Measurements from ENCODE around the gene PDE8B. TPM values are rescaled to one million over a fixed set of nuclear protein-coding genes. Genes with fewer than 3 reads are reported as not detected.

Gene PDE8B
- total and polyA plus RNA-seq, 4 donors: 0.19 to 0.82 (median 0.49) TPM

- Histone ChIP-seq H3K36me3 (ENCODE audit: control insufficient read depth in 4 of 4, insufficient read depth in 3 of 4, low read depth in 1 of 4, low read length in 3 of 4) (peaks cover 1 to 15% (median 7%) of the 10 kb centered on the region in 4 donors), H3K4me3 (ENCODE audit: low read depth in 1 of 3, low read length in 3 of 3) (no peak overlapping the region), H3K9ac (ENCODE audit: low read depth in 1 of 2, low read length in 2 of 2) (no peak overlapping the region), H3K27ac (ENCODE audit: low read depth in 1 of 2, low read length in 2 of 2) (no peak overlapping the region), H3K4me1 (ENCODE audit: control insufficient read depth in 4 of 4, insufficient read depth in 4 of 4, low read length in 3 of 4) (peaks cover 2 to 10% (median 8%) of the 10 kb centered on the region in 4 donors), H3K27me3 (ENCODE audit: control insufficient read depth in 4 of 4, insufficient read depth in 4 of 4, low read length in 3 of 4) (no peaks in the 10 kb centered on the region), H3K9me3 (ENCODE audit: control insufficient read depth in 4 of 4, low read length in 3 of 4) (no peaks in the 10 kb centered on the region)
- no peak for DNase-seq (ENCODE audit: low spot score)
- WGBS: 99% methylated on average over 1 of the region's 1 CpG
- no peak for TF ChIP-seq RAD21 (IDR thresholded peaks at IDR 0.05)
- TF ChIP-seq FOXA2 (IDR thresholded peaks at IDR 0.05): no peak
- TF ChIP-seq YY1 (IDR thresholded peaks at IDR 0.05): no peak
- TF ChIP-seq RXRA (IDR thresholded peaks at IDR 0.05): no peak
- TF ChIP-seq GABPA (IDR thresholded peaks at IDR 0.05 in 1 of 2, conservative IDR thresholded peaks at IDR 0.05 in 1 of 2): no peak
- no peak for TF ChIP-seq MAX (IDR thresholded peaks at IDR 0.05)
- TF ChIP-seq SP1 (IDR thresholded peaks at IDR 0.05): no peak
- TF ChIP-seq JUND (IDR thresholded peaks at IDR 0.05): no peak
- no peak for TF ChIP-seq CTCF (IDR thresholded peaks at IDR 0.05; ENCODE audit: low read depth, low read length, missing input control)
- no peak for TF ChIP-seq NR2F2 (IDR thresholded peaks at IDR 0.05)
- no peak for TF ChIP-seq TAF1 (conservative IDR thresholded peaks at IDR 0.05)
- TF ChIP-seq FOXA1 (IDR thresholded peaks at IDR 0.05): no peak
- TF ChIP-seq, protein P1, sequence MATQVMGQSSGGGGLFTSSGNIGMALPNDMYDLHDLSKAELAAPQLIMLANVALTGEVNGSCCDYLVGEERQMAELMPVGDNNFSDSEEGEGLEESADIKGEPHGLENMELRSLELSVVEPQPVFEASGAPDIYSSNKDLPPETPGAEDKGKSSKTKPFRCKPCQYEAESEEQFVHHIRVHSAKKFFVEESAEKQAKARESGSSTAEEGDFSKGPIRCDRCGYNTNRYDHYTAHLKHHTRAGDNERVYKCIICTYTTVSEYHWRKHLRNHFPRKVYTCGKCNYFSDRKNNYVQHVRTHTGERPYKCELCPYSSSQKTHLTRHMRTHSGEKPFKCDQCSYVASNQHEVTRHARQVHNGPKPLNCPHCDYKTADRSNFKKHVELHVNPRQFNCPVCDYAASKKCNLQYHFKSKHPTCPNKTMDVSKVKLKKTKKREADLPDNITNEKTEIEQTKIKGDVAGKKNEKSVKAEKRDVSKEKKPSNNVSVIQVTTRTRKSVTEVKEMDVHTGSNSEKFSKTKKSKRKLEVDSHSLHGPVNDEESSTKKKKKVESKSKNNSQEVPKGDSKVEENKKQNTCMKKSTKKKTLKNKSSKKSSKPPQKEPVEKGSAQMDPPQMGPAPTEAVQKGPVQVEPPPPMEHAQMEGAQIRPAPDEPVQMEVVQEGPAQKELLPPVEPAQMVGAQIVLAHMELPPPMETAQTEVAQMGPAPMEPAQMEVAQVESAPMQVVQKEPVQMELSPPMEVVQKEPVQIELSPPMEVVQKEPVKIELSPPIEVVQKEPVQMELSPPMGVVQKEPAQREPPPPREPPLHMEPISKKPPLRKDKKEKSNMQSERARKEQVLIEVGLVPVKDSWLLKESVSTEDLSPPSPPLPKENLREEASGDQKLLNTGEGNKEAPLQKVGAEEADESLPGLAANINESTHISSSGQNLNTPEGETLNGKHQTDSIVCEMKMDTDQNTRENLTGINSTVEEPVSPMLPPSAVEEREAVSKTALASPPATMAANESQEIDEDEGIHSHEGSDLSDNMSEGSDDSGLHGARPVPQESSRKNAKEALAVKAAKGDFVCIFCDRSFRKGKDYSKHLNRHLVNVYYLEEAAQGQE (IDR thresholded peaks at IDR 0.05): no peak
- no peak for TF ChIP-seq ATF3 (IDR thresholded peaks at IDR 0.05)
- TF ChIP-seq EGR1 (IDR thresholded peaks at IDR 0.05; ENCODE audit: low read depth in 2 of 2): no peak
Measured at GRCh38 chr5:77430726-77431125, 220.2 kb downstream of the PDE8B start.

GRCh38 chr5:77431286-77431685 is 220.8 kb downstream of the PDE8B start:
- no peak overlapping the region for H3K27ac ChIP-seq (ENCODE audit: low read depth in 1 of 2, low read length in 2 of 2)
- H3K36me3 ChIP-seq (ENCODE audit: control insufficient read depth in 4 of 4, insufficient read depth in 3 of 4, low read depth in 1 of 4, low read length in 3 of 4): peaks cover 0 to 18% (median 9%) of the 10 kb centered on the region in 4 donors
- H3K9me3 ChIP-seq (ENCODE audit: control insufficient read depth in 4 of 4, low read length in 3 of 4): no peaks in the 10 kb centered on the region
- H3K27me3 ChIP-seq (ENCODE audit: control insufficient read depth in 4 of 4, insufficient read depth in 4 of 4, low read length in 3 of 4): no peaks in the 10 kb centered on the region
- H3K4me3 ChIP-seq (ENCODE audit: low read depth in 1 of 3, low read length in 3 of 3): no peak overlapping the region
- H3K9ac ChIP-seq (ENCODE audit: low read depth in 1 of 2, low read length in 2 of 2): no peak overlapping the region
- 98% methylated on average over 3 of the region's 3 CpGs for WGBS
- DNase-seq (ENCODE audit: low spot score): no peak
- TF ChIP-seq MAX (IDR thresholded peaks at IDR 0.05) (no peak), ATF3 (IDR thresholded peaks at IDR 0.05) (no peak), NR2F2 (IDR thresholded peaks at IDR 0.05) (no peak), TAF1 (conservative IDR thresholded peaks at IDR 0.05) (no peak), JUND (IDR thresholded peaks at IDR 0.05) (no peak), YY1 (IDR thresholded peaks at IDR 0.05) (no peak), FOXA2 (IDR thresholded peaks at IDR 0.05) (no peak), SP1 (IDR thresholded peaks at IDR 0.05) (no peak), GABPA (IDR thresholded peaks at IDR 0.05 in 1 of 2, conservative IDR thresholded peaks at IDR 0.05 in 1 of 2) (no peak), EGR1 (IDR thresholded peaks at IDR 0.05; ENCODE audit: low read depth in 2 of 2) (no peak), HNF4G (IDR thresholded peaks at IDR 0.05) (no peak), RAD21 (IDR thresholded peaks at IDR 0.05) (no peak)
- TF ChIP-seq, protein P2, sequence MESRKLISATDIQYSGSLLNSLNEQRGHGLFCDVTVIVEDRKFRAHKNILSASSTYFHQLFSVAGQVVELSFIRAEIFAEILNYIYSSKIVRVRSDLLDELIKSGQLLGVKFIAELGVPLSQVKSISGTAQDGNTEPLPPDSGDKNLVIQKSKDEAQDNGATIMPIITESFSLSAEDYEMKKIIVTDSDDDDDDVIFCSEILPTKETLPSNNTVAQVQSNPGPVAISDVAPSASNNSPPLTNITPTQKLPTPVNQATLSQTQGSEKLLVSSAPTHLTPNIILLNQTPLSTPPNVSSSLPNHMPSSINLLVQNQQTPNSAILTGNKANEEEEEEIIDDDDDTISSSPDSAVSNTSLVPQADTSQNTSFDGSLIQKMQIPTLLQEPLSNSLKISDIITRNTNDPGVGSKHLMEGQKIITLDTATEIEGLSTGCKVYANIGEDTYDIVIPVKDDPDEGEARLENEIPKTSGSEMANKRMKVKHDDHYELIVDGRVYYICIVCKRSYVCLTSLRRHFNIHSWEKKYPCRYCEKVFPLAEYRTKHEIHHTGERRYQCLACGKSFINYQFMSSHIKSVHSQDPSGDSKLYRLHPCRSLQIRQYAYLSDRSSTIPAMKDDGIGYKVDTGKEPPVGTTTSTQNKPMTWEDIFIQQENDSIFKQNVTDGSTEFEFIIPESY (IDR thresholded peaks at IDR 0.05): no peak
- TF ChIP-seq, protein P1 (IDR thresholded peaks at IDR 0.05): no peak
- peaks cover 2 to 9% (median 4%) of the 10 kb centered on the region in 4 donors for H3K4me1 ChIP-seq (ENCODE audit: control insufficient read depth in 4 of 4, insufficient read depth in 4 of 4, low read length in 3 of 4)
